Measurements from ENCODE around the gene EEF1AKMT2. TPM values are rescaled to one million over a fixed set of nuclear protein-coding genes. Genes with fewer than 3 reads are reported as not detected.
A peak's percentile ranks its signal among the peaks of the same experiment; 100 is the strongest.

The EEF1AKMT2 gene
- total RNA-seq, 1 experiment from 2014 or later = 21.6 TPM

GRCh38 chr10:124745673-124746072 lies 46.0 kb downstream of the EEF1AKMT2 start (continued):
- TF ChIP-seq ATF1 (CRISPR knock-in tag; IDR thresholded peaks at IDR 0.05) (no peak), NFATC4 (CRISPR knock-in tag; IDR thresholded peaks at IDR 0.05) (no peak), ZNF317 (CRISPR knock-in tag; IDR thresholded peaks at IDR 0.05; ENCODE audit: borderline replicate concordance, low read depth) (no peak), ZNF671 (CRISPR knock-in tag; IDR thresholded peaks at IDR 0.05) (no peak), MXD4 (CRISPR knock-in tag; IDR thresholded peaks at IDR 0.05; ENCODE audit: borderline replicate concordance) (no peak), PREB (CRISPR knock-in tag; IDR thresholded peaks at IDR 0.05; ENCODE audit: borderline replicate concordance) (no peak), ETV6 (CRISPR knock-in tag; IDR thresholded peaks at IDR 0.05) (no peak)
- TF ChIP-seq, protein P1, sequence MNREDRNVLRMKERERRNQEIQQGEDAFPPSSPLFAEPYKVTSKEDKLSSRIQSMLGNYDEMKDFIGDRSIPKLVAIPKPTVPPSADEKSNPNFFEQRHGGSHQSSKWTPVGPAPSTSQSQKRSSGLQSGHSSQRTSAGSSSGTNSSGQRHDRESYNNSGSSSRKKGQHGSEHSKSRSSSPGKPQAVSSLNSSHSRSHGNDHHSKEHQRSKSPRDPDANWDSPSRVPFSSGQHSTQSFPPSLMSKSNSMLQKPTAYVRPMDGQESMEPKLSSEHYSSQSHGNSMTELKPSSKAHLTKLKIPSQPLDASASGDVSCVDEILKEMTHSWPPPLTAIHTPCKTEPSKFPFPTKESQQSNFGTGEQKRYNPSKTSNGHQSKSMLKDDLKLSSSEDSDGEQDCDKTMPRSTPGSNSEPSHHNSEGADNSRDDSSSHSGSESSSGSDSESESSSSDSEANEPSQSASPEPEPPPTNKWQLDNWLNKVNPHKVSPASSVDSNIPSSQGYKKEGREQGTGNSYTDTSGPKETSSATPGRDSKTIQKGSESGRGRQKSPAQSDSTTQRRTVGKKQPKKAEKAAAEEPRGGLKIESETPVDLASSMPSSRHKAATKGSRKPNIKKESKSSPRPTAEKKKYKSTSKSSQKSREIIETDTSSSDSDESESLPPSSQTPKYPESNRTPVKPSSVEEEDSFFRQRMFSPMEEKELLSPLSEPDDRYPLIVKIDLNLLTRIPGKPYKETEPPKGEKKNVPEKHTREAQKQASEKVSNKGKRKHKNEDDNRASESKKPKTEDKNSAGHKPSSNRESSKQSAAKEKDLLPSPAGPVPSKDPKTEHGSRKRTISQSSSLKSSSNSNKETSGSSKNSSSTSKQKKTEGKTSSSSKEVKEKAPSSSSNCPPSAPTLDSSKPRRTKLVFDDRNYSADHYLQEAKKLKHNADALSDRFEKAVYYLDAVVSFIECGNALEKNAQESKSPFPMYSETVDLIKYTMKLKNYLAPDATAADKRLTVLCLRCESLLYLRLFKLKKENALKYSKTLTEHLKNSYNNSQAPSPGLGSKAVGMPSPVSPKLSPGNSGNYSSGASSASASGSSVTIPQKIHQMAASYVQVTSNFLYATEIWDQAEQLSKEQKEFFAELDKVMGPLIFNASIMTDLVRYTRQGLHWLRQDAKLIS (CRISPR knock-in tag; IDR thresholded peaks at IDR 0.05; ENCODE audit: borderline replicate concordance) = no peak

DNA sequence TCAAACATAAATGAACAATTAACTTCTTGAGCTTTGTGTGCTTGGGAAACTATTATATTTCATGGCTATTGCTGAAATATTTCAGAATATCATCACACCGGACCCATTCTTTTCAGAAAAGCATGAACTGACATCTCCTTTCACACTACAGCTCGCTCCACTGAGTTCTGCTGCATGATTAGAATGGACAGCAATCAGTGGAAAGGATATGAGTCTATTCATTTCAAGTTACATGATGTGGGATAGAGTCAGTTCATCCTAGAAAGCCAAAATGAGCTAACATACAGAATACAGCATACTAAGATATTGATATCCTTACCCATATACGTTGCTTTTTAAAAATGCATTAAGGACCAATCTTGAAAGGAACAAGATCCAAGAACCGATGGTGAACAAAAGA lies 46.4 kb downstream of the EEF1AKMT2 start:
- peaks cover 19% of the 10 kb centered on the region for H3K27me3 Mint-ChIP-seq (ENCODE audit: low read depth)
- DNase-seq (ENCODE audit: low spot score) (no peak), ATAC-seq (no peak)
- peaks cover 5% of the 10 kb centered on the region; the same call in 1 of the 2 replicates for H3K36me3 Mint-ChIP-seq
- H3K4me1 Mint-ChIP-seq = peaks cover 36% of the 10 kb centered on the region
- CTCF ChIA-PET = interaction anchor here (0.5 to 1.6 kb wide), 13 partner anchors 11 to 342 kb away, joined by 3 to 7 read pairs (median 4); no protein-coding TSS in a partner anchor
- POLR2A ChIA-PET = no interaction called here
- peak overlapping the region; percentile 38; the same call in 1 of the 2 replicates for H3K27ac Mint-ChIP-seq
- TF ChIP-seq, protein P2, sequence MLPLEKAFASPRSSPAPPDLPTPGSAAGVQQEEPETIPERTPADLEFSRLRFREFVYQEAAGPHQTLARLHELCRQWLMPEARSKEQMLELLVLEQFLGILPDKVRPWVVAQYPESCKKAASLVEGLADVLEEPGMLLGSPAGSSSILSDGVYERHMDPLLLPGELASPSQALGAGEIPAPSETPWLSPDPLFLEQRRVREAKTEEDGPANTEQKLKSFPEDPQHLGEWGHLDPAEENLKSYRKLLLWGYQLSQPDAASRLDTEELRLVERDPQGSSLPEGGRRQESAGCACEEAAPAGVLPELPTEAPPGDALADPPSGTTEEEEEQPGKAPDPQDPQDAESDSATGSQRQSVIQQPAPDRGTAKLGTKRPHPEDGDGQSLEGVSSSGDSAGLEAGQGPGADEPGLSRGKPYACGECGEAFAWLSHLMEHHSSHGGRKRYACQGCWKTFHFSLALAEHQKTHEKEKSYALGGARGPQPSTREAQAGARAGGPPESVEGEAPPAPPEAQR (CRISPR knock-in tag; IDR thresholded peaks at IDR 0.05) = no peak
- TF ChIP-seq ZNF232 (CRISPR knock-in tag; IDR thresholded peaks at IDR 0.05) (no peak), E2F1 (CRISPR knock-in tag; IDR thresholded peaks at IDR 0.05) (no peak), STAT6 (CRISPR knock-in tag; conservative IDR thresholded peaks at IDR 0.05; ENCODE audit: low read depth) (no peak)
- peak overlapping the region; percentile 67 for H3K4me3 Mint-ChIP-seq
- no peaks in the 10 kb centered on the region for H3K9me3 Mint-ChIP-seq

All from WTC11 (cell line).